HG02885 (cell line): Measurements from ENCODE around the gene LSM3.
"Not testable (repeated sequence)": the region's sequence is repeated elsewhere in the genome, so short reads cannot be mapped to it uniquely, and the experiment has no call there.

Experiments used
- ATAC-seq: cut with Tn5 transposase; IDR thresholded peaks from one replicate; pipeline ENCODE4 v1.9.1; 2021; ENCODE audit warnings: mild to moderate bottlenecking; ENCODE audit not compliant: unreplicated experiment, poor library complexity

Gene LSM3

DNA sequence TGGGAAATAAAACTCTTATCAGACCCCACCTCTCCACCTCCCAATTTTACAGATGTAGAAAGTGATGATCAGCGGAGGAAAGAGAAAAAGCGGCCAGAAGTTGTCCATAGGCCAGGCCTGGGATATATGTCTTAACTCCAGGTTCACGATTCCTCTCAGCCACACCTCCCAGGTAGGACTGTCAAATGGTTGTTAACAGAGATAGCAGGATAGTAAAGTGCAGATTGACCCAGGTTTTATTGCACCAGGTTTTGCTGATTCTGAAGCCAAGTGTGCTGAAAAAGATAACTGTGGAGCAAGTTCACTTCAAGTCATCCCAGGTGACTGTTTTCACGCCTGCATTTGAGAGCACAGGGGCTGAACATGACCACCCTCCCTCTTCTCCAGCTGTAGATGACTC lies 36.1 kb downstream of the LSM3 start:
- ATAC-seq, result no peak

DNA sequence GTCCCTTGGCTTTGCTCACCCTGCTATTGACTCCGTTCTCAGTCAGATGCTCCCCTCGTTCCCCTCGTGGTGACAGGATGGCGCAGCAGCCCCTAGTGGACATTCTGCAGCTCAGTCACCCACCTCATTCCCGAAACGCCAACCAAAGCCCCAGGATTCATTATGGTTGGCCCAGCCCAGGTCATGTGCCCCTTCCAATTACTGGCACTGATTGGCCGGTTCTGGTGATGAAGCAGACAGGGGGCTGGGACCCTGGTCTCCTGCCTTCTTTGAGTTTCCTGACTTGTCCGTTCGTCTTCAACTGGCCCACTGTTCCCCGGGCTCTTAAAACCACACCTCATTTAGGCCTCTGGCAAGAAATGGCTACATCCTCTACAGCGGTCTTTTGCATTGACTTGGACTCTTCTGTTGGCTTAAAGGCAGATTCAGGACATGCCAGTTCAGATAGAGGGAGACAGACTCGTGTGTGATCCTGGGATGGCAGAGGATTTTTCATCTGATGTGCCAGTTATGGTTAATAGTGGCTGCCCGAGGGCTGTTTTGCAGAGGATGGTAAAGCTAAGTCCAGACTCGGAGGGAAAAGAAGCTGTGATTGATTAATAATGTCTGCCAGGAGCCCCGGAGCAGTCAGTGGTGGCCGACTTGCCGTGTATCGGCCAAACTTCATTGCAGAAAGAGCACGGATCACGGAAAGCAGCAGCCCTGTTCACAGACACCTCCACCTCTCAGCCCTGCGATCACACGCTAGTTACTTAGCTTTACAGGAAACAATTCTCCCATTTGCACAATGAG lies 37.8 kb downstream of the LSM3 start:
- ATAC-seq, result peak; percentile 95

- no peak for ATAC-seq
These were observed 39.7 kb downstream of the LSM3 start for GRCh38 chr3:14218355-14218754.

- ATAC-seq, result no peak
These were observed 42.3 kb downstream of the LSM3 start for GRCh38 chr3:14220933-14221332.

DNA sequence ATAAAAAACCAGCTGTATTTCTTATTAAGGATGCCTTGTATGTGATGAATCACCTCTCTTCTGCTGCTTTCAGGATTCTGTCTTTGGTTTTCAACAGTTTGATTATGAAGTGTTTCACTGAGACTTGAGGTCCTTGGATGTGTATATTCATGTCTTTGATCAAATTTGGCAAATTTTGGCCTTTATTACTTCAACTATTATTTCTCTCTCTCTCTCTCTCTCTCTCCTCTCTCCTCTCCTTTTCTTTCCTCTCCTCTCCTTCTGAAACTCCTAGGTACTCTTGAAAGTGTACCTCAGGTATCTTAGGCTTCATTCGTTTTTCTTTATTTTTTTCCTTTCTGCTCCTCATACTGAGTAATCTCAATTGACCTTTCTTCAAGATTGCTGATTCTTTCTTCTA lies 43.3 kb downstream of the LSM3 start:
- no peak for ATAC-seq

GRCh38 chr3:14222457-14222856 lies 43.8 kb downstream of the LSM3 start:
- no peak for ATAC-seq

- no peak for ATAC-seq
These were observed 44.4 kb downstream of the LSM3 start for GRCh38 chr3:14222900-14223594.

DNA sequence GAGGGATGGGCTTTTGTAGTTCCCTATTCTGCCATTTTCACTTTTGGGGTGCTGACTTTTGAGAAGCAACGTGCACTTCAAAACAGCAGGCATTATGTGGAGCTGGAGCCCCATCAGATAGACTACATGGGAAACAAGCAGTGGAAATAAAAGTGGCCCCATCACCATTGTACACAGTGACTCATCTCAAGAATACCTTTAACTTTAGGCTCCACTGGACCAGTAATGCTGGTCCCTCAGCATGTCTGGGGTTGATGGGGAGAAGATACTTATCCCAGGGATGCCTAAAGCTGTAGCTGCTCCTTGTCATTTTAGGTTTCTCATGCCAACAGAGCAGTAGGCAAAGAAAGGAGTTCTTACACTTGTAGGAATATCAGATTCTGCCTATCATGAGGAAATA lies 45.0 kb downstream of the LSM3 start:
- no peak for ATAC-seq

- no peak for ATAC-seq
These were observed 46.3 kb downstream of the LSM3 start for GRCh38 chr3:14224895-14225294.

- no peak for ATAC-seq
These were observed 46.8 kb downstream of the LSM3 start for GRCh38 chr3:14225421-14225820.

- ATAC-seq, result not testable (repeated sequence)
These were observed 47.7 kb downstream of the LSM3 start for GRCh38 chr3:14226351-14226750.

GRCh38 chr3:14227856-14228255 lies 49.2 kb downstream of the LSM3 start:
- ATAC-seq, result no peak

GRCh38 chr3:14228681-14229470 lies 50.3 kb downstream of the LSM3 start:
- no peak for ATAC-seq

DNA sequence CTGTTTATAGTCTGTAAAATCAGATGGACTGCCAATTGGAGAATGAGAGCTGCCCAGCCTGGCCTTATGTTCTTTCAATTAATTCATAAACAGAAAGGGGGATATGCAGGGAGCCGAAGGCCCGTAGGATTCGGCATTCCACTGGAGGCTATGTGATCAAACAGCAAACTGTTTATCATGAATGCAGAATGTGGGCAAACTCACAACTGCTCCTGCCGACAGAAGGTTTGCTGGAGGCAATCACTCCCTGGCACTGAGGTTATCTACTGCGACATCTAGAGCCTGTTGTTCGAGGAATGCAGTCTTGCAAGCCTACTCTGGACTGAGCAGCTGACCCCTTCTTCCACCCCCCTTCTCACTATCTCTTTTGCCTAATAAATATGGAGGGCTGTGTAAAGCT lies 51.1 kb downstream of the LSM3 start:
- not testable (repeated sequence) for ATAC-seq

DNA sequence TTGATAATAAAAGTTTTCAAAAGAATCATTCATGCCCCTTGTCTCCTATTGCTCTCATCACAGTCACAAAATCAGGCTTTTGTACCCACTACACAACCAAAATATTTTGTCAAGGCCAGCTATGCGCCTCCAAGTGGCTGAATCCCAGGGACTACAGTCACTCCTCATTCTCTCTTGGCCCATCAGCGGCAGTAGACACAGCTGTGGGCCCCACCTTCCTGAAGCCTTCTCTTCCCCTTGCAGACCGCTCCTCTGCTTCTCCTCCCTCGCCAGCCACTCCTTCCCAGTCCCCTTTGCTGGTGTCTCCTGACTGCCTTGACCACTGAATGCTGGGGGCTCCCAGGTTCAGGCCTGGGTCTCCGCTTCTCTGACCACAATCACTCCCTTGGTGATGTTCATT lies 52.1 kb downstream of the LSM3 start:
- ATAC-seq, result no peak

GRCh38 chr3:14231145-14231990 lies 52.8 kb downstream of the LSM3 start:
- ATAC-seq, result no peak

GRCh38 chr3:14231998-14232501 lies 53.4 kb downstream of the LSM3 start:
- ATAC-seq, result no peak

DNA sequence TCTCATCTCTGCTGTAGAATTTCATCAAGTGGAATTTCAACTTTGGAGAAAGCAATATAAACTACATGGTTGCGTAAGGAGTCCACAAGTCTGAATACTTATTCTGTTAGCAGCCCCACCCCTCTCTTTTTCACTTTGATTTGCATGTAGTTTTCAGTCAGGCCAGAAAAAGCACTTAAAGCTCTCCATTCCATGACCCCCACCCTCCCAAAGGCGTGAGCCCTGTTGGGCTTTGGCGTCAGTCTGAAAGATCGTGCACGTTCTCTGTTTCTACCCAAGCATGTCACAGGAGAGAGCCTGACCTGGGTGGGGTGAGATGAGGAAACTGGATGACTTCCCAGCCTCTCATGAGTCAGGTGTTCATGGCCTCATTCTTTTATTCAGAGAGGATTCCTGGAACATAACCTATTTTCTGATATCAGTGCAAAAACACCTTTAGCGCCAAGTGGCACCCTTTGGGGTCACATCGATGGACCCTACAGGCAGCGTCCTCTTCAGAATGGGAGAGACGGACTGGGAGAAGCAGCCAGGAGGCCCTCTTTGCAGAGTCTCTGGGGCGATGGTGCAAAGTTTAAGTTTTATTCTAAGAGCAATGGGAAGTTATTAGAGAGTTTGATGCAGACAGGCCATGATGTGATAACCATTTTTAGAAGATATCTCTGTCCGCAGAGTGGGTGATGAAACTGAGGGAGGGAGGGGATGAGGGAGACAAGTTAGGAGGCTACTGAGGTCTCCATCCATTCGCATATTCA lies 55.8 kb downstream of the LSM3 start:
- no peak for ATAC-seq
